ENCODE measurements around the gene TMUB2. TPM values are rescaled to one million over a fixed set of nuclear protein-coding genes. Genes with fewer than 3 reads are reported as not detected.

The TMUB2 gene
- total and polyA plus RNA-seq, 2 of the 13 experiments (the other 11 are each of a cell fraction or from before 2014, with no cell fraction given), result 26.9 to 50.8 TPM

- TF ChIP-seq ZBED4 (CRISPR knock-in tag; IDR thresholded peaks at IDR 0.05; ENCODE audit: borderline replicate concordance) (no peak), ZNF235 (CRISPR knock-in tag; IDR thresholded peaks at IDR 0.05; ENCODE audit: borderline replicate concordance) (no peak), FOXK2 (IDR thresholded peaks at IDR 0.05) (no peak), ZNF530 (CRISPR knock-in tag; IDR thresholded peaks at IDR 0.05; ENCODE audit: low read depth) (no peak), CEBPG (CRISPR knock-in tag; IDR thresholded peaks at IDR 0.05) (no peak), ZFP90 (CRISPR knock-in tag; IDR thresholded peaks at IDR 0.05; ENCODE audit: borderline replicate concordance) (peak; percentile 75), ZSCAN31 (CRISPR knock-in tag; IDR thresholded peaks at IDR 0.05; ENCODE audit: low read depth) (no peak), SKIL (CRISPR knock-in tag; IDR thresholded peaks at IDR 0.05; ENCODE audit: borderline replicate concordance) (no peak), ZNF160 (CRISPR knock-in tag; IDR thresholded peaks at IDR 0.05) (0 out of 2 replicates have a peak, but pooled peaks have one; percentile 27), ZNF549 (CRISPR knock-in tag; IDR thresholded peaks at IDR 0.05) (peak; percentile 67; the same call in 1 of the 2 replicates), KAT7 (CRISPR knock-in tag; IDR thresholded peaks at IDR 0.05; ENCODE audit: borderline replicate concordance) (peak; percentile 53; the same call in 1 of the 2 replicates), MAFK (conservative IDR thresholded peaks at IDR 0.05 in 1 of 2, IDR thresholded peaks at IDR 0.05 in 1 of 2; ENCODE audit: low read length in 2 of 2) (no peak)
- TF ChIP-seq, protein P1, sequence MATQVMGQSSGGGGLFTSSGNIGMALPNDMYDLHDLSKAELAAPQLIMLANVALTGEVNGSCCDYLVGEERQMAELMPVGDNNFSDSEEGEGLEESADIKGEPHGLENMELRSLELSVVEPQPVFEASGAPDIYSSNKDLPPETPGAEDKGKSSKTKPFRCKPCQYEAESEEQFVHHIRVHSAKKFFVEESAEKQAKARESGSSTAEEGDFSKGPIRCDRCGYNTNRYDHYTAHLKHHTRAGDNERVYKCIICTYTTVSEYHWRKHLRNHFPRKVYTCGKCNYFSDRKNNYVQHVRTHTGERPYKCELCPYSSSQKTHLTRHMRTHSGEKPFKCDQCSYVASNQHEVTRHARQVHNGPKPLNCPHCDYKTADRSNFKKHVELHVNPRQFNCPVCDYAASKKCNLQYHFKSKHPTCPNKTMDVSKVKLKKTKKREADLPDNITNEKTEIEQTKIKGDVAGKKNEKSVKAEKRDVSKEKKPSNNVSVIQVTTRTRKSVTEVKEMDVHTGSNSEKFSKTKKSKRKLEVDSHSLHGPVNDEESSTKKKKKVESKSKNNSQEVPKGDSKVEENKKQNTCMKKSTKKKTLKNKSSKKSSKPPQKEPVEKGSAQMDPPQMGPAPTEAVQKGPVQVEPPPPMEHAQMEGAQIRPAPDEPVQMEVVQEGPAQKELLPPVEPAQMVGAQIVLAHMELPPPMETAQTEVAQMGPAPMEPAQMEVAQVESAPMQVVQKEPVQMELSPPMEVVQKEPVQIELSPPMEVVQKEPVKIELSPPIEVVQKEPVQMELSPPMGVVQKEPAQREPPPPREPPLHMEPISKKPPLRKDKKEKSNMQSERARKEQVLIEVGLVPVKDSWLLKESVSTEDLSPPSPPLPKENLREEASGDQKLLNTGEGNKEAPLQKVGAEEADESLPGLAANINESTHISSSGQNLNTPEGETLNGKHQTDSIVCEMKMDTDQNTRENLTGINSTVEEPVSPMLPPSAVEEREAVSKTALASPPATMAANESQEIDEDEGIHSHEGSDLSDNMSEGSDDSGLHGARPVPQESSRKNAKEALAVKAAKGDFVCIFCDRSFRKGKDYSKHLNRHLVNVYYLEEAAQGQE (IDR thresholded peaks at IDR 0.05; ENCODE audit: borderline replicate concordance in 1 of 2, low read depth in 1 of 2, low read length in 2 of 2), result no peak
- TF ChIP-seq, protein P2, sequence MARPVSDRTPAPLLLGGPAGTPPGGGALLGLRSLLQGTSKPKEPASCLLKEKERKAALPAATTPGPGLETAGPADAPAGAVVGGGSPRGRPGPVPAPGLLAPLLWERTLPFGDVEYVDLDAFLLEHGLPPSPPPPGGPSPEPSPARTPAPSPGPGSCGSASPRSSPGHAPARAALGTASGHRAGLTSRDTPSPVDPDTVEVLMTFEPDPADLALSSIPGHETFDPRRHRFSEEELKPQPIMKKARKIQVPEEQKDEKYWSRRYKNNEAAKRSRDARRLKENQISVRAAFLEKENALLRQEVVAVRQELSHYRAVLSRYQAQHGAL (CRISPR knock-in tag; IDR thresholded peaks at IDR 0.05; ENCODE audit: not compliant biosample characterization), result peak; percentile 28
Measured at GRCh38 chr17:44220213-44221083, 33.7 kb downstream of the TMUB2 start (continued).

Measured in HepG2 (cell line).